Activated T-cell treated with anti-CD3 and anti-CD28 coated beads for 4 hours (primary cell): ENCODE measurements around the gene LCE5A.
"Not testable (repeated sequence)": the region's sequence is repeated elsewhere in the genome, so short reads cannot be mapped to it uniquely, and the experiment has no call there.

Experiments used
- DNase-seq: peaks from one replicate; pipeline ENCODE4 v3.0.0-alpha.2; 2020

Gene LCE5A

GRCh38 chr1:152517237-152517811 lies 6.7 kb downstream of the LCE5A start:
- DNase-seq, result no peak

GRCh38 chr1:152519851-152520250 lies 9.2 kb downstream of the LCE5A start:
- DNase-seq, result no peak

DNA sequence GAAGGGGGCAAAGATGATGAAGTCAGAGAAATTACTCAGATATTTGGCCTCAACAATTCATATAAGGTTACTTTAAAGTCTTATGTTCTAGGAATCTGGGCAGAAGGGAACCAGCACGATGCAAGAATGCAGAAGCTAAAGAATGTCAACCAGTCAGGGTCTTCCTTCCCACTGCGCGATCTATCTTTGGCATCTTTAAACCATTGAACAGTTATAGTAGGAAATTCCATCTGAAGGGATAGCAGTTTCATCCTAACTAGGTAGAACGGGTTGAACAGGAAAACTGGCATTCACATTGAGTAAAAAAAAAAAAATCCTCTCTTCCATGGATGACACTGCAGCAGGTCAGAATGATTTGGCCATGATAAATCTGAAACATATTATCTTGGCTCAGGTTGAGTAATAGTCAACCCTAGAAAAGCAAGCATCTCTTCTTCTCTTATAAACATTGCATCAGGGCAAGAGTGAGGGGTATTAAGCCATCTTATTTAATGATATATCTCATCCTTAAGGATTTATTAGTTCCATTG lies 10.0 kb downstream of the LCE5A start:
- no peak for DNase-seq

DNA sequence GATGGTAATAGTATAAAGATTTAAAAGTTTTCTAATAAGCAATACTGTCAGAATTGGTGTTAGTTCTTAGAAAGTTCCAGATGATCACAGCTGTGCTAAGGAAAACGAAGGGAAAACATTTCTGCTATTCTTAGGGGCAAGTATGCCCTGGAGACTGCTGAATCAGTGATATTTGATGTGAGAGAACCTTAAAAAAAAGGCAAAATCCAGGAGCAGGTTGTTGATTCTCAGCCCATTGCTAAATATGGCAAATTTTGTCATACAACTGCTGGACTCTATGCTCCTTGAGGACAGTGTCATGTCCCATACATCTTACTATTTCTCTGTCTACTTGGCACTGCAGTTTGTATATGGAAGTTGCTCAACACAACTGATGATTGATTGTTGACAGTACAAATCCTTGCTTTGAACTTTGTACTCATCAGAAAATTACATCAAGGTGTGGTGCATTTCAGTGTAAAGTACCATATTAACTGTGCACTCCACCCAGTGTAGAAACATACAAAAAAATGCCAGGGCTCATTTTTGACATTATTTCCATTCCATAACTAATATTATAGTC lies 14.6 kb downstream of the LCE5A start:
- no peak for DNase-seq

GRCh38 chr1:152533327-152533938 lies 22.8 kb downstream of the LCE5A start:
- no peak for DNase-seq

DNA sequence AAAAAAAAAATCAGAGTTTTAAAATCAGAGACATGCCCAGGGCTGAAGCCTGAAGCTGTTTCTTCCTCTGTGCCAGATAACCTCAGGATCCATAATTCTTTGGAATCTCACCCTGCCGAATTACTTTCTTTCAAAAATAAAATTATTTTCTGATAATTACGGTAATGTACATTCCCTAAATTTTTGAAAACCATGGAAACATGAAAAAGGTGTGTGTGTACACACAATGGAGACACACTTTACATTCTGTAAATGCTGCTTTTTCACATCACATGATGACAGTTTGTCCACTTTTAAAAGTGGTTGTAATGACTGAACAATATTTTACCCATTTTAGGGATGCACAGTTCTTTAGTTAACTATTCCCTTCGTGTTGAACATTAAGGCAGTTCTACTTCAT lies 25.2 kb downstream of the LCE5A start:
- no peak for DNase-seq

DNA sequence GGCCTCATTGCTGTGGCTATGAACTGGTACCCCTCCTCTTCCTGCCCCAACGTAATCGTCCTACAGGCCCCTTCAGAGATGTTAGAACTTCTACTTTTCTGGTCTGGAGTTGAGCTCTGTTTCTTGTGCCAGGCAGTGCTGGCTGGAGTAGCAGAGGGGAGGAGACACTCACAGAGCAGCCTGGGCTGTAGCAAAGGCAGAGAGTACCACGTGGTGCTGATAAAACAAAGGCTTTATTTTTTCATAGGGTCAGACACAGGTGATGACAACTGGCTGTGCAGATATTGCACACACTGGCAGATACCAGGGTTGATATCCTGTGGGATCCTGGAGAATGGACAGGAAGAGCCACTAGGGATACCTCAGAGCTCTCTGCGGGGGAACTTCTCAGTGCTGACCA lies 26.9 kb downstream of the LCE5A start:
- DNase-seq, result no peak

DNA sequence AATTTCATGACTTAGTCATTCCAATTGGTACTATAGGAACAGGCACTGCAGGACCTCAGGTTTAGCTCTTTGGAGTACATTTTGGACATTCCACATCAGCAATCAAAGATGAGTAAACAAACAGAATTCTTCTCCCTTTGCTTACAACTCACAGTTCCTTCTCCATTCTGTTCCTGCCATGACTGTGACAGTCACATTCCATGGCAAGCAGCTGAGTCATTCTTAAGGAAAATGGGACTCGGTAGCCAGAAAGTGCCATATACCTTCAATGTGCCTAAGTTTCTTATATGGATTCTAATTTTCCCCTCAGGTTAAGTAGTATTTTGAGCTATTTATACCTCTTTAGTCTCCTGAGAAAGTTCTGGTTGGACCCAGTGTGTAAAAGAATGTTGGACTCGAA lies 29.3 kb downstream of the LCE5A start:
- no peak for DNase-seq

GRCh38 chr1:152543820-152544219 lies 33.2 kb downstream of the LCE5A start:
- no peak for DNase-seq

DNA sequence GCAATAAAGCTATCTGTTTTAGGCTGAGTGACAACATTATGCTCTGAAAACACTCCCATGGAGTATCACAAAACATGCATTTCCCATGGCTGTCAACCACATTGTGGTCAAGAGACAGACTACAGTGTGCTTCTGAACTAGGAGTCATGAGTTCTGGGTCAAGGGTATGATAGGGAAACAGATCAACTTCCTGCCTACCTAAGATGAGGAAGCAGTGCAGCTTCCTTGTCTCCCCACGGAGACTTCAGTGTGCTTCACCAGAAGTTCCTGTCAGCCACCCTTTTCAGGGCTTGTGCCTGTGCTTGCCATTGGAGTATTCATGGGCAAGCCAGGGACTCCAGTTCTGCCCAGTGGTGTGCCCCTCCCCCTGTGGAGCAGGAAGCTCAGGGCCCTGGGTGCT lies 36.1 kb downstream of the LCE5A start:
- DNase-seq, result no peak

DNA sequence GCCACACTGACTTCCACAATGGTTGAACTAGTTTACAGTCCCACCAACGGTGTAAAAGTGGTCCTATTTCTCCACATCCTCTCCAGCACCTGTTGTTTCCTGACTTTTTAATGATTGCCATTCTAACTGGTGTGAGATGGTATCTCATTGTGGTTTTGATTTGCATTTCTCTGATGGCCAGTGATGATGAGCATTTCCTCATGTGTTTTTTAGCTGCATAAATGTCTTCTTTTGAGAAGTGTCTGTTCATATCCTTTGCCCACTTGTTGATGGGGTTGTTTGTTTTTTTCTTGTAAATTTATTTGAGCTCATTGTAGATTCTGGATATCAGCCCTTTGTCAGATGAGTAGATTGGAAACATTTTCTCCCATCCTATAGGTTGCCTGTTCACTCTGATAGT lies 37.8 kb downstream of the LCE5A start:
- not testable (repeated sequence) for DNase-seq
